HL-60/S4 treated with phorbol 12-myristate 13-acetate at 8.2 ng/mL for 4 days and 3 days (cell line): Measurements from ENCODE around the gene NUP153.
"Not testable (repeated sequence)": the region's sequence is repeated elsewhere in the genome, so short reads cannot be mapped to it uniquely, and the experiment has no call there.

ENCODE experiments used
- in situ Hi-C: fragments of 300-500 bp; cut with MboI; formaldehyde crosslinking; loops from 2 replicates; pipeline ENCODE4 v1.15.0; 2022; ENCODE audit warnings: low sequenced_read_pairs

Gene NUP153

DNA sequence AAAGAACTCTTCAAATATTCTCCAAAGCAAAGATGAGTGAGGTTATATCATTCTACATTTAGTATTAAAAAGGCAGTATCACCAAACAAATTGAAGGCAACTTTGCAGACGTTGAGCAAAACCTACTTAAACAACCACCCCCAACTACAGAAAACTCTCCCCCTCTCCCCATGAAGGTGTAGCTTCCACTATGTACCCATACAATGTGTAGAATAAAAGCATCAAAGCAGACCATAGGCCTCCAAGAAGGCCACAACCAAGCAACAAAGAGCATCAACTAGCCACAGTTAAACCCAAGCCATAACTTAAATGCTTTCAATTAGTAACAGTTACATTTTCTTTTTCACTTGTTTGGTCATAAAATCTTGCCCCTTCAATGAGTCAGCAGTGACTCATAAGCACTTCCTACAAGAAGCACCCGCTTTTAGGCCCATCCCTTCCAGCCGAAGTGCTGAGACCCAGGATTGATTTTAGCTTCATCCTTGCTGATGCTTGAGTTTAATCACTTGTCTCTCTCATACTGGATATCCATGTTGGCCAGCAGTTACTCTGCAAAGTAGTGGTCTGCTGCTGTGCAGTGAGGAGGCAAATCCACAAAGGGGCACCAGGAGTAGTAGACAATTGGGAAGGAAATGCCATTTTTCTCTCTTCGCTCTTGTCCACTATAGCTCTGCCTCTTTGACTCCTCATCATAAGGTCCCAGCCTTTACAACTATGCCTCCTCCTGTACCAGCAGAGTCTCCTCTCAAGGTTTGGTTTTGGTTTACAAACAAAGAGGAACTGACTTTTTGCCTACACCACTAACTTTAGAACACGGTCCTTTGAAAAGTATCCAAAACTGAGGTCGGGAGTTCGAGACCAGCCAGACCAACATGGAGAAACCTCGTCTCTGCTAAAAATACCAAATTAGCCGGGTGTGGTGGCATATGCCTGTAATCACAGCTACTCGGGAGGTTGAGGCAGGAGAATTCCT, 8.4 kb upstream of the NUP153 start:
- in situ Hi-C loops: no loop called here

DNA sequence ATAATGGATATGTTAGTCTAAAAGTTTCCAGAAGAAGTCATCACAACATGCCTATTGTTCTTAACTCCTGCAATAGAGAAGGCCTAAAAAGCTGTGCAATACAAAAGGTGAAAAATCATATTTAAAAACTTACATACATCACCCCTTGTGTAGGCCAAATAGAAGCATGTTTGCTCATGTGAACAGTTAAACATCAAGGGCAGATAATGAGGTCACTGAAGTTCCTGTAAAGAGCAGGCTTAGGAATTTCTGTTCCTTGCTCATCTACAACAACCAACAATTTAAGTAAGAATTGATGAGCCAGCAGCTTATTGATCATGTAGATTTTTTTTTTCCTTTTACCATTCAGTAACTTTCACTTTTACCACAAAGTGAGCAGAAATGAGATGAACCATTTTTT, 7.5 kb upstream of the NUP153 start:
- in situ Hi-C loops: no loop called here

DNA sequence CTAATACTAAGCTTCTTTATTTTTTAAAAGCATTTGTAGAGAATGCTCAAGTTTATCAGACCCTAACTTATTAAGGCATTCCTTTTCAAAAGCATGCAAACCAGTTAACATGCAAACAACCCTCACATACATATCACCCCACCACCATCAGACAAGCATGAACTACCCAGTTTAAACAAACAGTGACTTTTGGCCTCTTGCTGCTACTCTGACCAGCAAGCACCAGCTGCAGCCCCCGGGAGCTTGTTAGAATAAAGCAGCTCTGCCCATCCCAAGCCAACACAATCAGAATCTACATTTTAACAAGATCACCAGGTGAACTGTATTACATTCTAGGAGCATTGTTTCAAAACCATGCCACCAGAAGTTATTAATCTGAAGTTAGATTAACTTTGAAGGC, 5.9 kb upstream of the NUP153 start:
- in situ Hi-C loops: no loop called here

DNA sequence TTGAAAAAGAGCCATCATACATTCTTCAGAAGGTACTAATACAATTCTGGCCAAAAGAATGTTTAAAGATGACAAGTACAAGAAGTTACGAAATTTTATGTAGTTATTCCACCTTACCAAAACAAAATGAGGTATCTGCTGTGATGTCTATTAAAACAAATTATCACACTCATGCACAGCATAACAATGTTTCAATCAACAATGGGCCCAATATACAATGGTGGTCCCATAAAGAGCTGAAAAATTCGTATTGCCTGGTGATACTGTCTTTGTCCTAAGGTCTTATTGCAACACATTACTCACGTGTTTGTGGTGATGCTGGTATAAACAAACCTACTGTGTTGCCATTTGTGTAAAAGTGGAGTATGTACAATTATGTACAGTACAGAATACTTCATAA, 3.6 kb upstream of the NUP153 start:
- in situ Hi-C loops: no loop called here

DNA sequence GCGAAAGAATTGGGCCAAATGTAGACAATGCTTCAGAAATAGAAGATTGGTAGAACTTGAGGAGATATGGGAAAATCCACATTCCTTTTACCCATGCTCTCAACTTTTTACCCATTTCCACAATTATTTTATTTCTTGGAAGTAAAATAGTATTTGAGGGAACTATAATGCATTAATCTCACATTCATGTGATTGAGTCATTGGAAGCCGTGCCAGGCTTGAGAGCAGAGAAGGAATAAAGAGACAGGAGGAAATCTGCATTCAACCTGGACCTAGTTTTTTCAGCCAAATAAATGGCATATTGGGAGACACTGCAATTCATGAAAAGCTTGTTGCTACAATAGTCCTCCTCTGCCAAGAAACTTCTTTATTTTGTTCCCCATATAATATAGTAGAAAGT, 2.8 kb upstream of the NUP153 start:
- in situ Hi-C loops: no loop called here

DNA sequence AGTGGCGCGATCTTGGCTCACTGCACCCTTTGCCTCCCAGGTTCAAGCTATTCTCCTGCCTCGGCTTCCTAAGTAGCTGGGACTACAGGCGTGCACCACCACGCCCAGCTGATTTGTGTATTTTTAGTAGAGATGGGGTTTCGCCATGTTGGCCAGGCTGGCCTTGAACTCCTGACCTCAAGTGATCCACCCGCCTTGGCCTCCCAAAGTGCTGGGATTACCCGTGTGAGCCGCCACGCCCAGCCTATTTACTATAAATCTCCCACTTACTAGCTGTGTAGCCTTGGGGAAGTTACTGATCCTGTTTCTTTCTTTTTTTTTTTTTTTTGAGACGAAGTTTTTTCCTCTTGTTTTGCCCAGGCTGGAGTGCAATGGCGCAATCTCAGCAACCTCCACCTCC, 1.3 kb upstream of the NUP153 start:
- in situ Hi-C loops: not testable (repeated sequence)

DNA sequence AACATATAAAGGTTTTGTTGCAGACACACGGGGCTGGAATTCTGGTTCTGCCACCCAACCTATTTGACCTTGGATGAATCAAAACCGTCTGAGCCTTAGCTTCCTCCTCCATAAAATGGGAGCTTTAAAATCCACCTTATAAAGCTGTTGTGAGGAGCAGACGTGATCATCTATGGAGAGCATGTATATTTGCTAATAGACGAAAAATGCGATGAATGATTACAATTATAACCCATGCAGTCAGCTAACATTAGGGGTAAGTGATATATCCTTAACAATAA, 586 bp upstream of the NUP153 start:
- in situ Hi-C loops: no loop called here

DNA sequence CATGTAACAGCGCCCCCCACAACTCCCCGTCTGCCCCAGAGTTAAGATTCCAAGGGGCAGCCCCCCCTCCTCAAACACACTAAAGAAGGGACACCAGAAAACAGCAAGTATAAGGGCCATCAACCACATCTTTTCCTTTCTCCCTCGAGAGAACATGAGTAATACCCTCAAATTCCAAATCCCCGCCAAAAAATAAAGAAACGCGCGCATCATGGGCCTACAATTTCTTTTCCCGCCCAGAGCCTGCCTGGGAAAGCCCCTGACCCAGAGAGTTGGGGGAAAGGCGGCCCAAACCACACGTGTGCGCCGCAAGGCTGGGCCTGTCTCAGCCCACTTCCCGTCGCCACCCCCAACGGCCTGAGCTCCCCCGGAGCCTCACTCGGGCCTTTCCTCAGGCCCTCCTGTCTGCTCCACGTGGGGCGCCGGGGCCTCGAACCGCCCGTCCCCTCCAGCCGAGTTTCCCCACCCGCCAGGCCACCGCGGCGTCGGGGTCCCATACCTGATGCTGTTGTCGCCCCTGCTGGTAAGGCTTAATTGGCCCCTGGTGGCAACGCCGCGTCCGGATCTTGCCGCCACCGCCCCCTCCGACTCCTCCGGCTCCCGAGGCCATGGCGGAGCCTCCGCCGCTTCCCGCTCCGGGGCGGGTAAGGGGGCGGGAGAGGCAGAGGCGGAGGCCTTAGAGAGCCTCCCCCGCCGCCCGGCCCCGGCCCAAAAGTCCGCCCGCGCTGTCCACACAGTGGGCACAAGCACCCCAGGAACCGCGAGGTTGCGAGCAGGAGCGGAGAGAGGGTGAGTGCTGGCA, 746 bp downstream of the NUP153 start:
- in situ Hi-C loops: no loop called here

DNA sequence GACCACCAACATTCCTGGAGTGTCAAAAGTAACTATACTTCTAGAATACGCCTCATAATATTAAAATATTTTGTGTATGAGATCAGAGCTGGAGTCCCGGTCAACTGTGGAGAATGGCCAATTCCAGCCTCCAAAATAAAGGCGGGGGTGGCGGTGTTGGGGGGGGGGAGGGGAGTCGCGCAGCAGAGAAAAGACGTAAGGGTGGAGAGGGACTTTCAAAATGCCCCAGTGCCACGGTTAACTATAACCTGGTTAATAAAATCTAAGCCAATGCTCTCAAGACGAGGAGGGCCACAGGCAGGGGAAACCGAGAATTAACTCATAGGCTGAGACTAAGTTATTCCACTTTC, 1.3 kb downstream of the NUP153 start:
- in situ Hi-C loops: no loop called here

DNA sequence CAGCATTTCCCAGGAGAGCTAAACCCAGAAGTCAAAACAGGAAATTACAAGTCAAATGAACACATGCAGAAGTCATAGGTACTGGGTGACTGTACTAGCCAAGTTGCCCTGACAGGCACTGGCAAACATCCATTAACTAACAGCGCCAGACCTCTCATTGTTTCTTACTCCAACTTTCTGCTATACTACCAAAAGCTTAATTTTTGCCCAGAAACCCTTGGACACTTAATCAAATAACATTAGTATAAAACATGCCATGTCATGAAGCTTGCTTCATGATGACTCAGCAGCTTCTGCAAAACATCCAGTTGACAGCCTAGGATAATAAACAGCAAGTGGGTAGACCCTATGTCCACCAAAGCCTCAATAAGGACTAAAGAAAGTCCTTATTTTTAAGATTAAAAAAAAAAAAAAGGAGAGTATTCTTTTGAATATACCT, 3.5 kb downstream of the NUP153 start:
- in situ Hi-C loops: no loop called here

DNA sequence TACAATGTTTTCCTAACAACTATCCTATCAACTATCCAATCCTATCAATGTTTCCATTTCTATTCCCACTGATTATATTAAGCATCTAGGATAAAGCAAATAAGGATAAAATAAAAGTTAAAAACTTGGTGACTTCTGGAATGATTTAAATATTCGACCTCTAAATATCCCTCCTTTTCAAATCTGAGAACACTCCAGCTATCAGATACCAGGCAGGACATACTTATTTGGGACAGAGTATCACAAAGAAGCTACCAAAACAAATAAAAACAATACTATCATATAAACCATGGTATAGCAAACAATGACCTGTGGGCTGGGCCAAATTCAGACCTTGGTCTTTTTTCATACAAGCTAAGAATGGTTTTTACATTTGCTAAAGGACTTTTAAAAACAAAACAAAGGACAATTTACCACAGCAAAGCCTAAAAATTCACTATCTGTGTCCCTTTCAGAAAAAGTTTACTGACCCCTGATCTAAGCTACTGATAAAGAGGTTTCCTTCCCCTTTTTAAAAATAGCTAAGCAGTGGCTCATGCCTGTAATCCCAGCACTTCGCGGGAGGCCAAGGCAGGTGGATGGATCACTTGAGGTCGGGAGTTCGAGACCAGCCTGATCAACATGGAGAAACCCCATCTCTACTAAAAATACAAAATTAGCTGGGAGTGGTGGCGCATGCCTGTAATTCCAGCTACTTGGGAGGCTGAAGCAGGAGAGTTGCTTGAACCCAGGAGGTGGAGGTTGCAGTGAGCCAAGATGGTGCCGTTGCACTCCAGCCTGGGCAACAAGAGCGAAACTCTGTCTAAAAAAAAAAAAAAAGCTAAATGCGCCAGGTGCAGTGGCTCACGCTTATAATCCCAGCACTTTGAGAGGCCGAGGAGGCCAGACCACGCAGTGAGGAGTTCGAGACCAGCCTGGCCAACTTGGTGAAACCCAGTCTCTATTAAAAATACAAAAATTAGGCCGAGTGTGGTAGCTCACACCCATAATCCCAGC, 6.0 kb downstream of the NUP153 start:
- in situ Hi-C loops: no loop called here

DNA sequence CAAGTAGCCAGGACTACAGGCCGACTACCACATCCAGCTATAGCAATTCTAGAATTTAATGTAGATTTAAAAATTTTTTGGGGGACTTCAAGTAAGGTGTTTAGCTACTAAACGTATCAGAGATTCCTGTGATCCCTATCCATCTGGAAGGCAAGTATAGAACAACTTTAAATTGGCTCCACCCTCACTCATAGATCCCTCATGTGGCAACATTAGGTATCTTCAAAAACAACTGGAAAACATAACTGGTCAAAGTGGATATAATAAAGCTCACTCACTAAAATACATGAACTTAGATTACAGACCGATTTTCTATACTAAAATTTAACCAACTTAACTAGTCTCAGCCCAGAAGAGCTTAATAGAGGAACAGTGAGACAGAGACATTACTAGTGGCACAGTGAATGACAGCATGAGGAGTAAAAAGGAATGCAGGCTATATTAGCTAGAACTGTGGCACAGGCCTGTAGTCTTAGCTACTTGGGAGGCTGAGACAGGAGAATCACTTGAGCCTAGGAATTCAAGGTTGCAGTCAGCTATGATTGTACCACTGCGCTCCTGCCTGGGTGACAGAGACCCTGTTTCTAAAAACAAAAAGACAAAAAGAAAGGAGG, 14.7 kb downstream of the NUP153 start:
- in situ Hi-C loops: no loop called here

DNA sequence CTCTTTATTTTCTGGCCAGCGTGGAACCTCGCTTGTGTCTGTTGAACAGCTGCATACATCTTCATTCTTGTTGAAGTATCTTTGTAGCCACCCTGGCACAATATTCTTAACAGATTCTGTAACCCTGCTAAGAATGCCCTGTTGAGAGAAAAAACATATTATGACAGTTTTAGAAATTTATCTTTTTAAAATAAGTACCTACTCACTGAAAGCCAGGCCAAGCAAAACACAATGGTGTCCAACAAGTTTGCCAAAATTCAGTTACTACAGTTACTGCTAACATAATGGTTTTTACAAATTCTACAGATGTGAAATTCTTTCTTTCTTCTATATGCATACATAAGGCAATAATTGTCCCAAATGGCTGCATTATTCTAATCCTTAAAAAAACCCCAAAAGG, 18.2 kb downstream of the NUP153 start:
- in situ Hi-C loops: no loop called here

DNA sequence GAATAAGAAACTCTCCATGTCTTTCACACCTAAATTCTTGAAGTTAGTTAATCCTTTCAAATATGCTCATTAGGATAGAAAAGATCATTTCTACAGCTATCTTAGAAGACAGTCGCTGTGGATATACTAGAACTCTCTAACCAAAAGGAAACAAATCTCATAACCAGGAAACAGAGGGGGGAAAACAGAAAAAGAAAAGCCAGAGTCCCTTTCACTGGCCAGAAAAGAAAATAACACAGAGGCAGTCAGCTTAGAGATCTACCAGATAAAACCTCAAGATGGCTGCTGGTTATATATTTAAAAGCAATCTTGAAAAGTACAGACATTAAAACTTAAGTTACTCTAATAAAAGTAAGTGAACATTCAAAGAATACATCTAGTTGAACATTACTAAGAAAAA, 19.6 kb downstream of the NUP153 start:
- in situ Hi-C loops: no loop called here

DNA sequence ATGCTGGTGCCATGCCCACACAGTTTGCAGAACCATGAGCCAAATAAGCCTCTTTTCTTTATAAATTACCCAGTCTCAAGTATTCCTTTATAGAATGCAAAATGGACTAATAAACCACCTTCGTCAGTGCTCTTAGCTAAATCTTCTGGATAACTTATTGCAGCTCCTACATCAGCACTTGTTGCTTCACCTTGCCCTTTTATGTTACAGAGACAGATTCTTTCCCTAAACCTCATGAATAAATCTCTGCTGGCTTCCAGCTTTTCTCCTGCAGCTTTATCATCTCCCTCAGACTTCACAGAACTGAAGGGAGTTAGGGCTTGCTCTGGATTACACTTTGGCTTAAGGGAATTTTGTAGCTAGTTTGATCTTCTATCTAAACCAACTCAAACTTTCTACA, 22.6 kb downstream of the NUP153 start:
- in situ Hi-C loops: no loop called here

DNA sequence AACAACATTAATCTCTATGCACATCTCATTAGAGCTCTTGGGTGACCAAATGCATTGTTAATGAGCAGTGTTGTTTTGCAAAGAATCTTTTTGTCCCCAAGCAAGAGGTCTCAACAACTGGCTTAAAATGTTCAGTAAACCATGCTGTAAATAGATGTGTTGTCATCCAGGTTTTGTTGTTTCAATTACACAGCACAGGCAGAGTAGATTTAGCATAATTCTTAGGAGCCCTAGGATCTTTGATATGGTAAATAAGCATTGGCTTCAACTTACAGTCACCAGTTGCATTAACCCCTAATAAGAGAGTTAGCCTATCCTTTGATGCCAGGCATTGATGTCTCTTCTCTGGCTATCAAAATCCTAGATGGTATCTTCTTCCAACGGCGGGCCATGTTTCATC, 23.3 kb downstream of the NUP153 start:
- in situ Hi-C loops: no loop called here

DNA sequence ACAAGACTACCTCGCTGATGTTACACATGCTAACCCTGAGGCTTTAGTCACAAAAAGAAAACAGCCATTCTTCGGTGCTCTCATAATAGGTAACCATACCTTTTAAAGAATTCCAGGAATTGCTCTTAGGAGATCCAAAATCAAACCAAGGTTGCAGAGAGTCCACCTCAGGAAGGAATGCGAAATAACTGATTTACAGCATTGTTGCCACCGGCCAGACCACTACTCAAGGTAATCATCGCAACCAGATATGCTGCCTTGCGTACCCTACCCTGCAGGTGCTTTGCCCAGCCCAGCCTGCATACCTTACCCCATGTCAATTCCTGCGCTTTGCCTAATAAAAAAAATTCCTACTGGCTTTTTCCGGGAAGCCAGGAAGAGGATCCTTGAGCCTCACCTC, 27.0 kb downstream of the NUP153 start:
- in situ Hi-C loops: no loop called here

DNA sequence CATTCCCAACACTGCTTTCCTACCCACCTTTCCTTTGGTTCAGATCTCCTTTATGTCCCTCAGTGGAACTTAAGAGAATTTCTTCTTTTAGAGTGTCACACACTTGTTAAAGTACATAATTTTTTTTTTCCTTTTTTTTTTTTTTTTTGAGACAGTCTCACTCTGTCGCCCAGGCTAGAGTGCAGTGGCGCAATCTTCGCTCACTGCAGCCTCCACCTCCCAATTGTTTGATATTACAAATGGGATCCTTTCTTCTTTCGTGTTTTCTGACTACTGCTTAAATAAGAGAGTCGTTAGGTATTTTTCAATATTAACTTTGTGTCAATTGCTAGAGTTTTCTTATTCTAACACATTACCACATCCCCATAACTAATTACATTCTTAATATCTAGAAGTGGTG, 29.1 kb downstream of the NUP153 start:
- in situ Hi-C loops: no loop called here

DNA sequence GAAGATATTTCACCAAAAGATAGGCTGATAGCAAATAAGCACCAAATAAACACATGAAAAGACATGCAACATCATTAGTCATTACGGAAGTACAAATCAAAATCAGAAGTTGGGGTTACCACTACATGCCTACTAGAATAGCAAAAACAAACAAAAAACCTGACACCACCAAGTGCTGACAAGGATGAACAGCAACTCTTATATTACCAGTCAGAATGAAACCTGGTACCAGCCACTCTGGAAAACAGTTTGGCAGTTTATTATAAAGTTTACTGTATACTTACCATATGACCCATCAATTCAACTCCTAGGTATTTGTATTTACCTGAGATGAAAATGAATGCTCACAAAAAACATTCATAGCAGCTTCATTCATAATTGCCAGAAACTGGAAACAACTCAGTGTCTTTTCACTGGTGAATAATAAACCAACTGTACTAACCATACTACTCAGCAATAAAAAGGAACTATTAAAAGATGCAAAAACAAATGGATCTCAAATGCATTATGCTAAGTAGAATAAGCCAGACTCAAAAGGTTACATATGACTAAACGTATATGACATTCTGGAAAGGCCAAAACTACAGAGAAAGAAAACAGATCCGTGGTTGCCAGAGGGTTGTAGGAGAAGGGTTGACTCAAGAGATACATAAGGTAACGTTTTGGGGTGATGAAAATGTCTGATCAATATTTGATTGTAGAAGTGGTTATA, 33.0 kb downstream of the NUP153 start:
- in situ Hi-C loops: no loop called here

DNA sequence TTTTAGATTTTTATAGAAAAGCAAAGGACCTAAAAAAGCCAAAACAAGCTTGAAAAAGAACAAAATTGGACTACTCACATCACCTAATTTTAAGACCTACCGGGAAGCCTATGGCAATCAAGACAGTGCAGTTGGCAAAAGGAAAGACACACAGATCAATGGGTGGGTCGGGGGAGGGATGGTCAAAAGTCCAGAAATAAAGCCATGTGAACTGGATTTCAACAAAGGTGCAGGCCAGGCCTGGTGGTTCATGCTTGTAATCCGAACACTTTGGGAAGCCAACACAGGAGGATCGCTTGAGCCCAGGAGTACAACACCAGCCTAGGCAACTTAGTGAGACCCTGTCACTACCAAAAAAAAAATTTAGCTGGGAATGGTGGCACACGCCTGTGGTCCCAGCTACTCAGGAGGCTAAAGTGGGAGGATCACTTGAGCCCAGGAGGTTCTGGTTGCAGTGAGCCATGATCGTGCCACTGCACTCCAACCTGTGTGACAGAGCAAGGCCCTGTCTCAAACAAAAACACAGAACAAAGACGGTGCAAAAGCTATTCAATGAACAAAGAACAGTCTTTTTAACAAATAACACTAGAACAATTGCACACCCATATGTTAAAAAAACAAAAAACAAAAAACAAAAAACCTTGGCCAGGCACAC, 34.5 kb downstream of the NUP153 start:
- in situ Hi-C loops: no loop called here
